Stimulated activated CD4-positive, alpha-beta T cell treated with anti-CD3 and anti-CD28 coated beads, Interleukin-12 subunit alpha, Interleukin-12 subunit beta, amount 100 ng/mL, for 24 hours (primary cell): ENCODE measurements around the gene IFITM5.
"Not testable (repeated sequence)": the region's sequence is repeated elsewhere in the genome, so short reads cannot be mapped to it uniquely, and the experiment has no call there.

ENCODE experiments used
- DNase-seq, 2 experiments: peaks; one replicate each; pipeline ENCODE4 v3.0.0-alpha.2; 2020; ENCODE audit warnings: low read depth in 2 of 2

IFITM5 gene

GRCh38 chr11:299081-299891 lies at the start of gene IFITM5:
Gene IFITM5 (minus strand): TSS chr11:299526. CDS start chr11:299490, 36 bp downstream.
- DNase-seq: no peak

DNA sequence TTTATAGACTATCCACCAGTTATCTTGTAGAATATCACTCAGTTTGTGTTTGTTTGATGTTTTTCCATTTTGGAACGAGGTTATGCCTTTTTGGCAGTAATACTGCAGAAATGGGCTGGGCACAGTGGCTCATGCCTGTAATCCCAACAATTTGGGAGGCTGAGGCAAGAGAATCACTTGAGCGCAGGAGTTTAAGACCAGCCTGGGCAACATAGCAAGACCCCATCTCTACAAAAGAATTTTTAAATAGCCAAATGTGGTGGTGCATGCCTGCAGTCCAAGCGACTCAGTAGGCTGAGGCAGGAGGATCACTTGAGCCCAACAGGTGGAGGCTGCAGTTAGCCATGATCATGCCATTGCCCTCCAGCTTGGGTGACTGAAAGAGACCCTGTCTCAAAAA lies 47.2 kb upstream of the IFITM5 start:
- DNase-seq: no peak

DNA sequence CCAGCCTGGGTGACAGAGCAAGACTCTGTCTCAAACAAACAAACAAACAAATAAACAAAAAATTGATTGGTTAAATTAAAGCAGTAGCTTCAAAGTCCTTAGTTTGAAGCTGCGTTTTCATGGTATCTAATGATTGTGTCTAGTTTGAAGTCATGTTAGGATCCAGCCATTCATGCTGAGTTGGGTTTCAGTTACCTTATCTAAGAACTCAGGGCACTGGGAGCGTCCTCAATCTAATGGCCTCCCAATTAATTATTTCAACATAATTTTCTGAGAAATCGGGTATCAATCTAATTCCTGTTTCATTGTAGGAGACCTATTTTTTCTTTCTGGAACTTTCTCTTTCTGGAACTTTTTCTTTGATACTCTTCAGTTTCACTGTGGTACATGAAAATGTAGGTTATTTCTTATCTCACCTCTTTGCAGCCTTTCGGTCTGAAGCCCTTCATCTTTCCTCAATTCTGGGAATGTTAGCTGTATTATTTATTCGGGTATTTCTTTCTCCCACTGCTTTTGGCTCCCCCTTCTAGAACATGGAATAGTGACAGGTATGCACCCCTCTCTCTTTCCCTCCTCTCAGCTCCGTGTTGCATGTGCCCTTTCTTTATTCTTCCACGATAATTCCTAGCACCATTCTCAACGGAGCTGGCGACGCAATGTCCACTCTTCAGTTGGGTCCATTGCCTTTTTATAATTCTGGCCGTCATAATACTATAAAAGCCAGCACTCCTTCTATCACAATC lies 45.7 kb upstream of the IFITM5 start:
- no peak for DNase-seq

GRCh38 chr11:342328-342727 lies 43.0 kb upstream of the IFITM5 start:
- no peak for DNase-seq

DNA sequence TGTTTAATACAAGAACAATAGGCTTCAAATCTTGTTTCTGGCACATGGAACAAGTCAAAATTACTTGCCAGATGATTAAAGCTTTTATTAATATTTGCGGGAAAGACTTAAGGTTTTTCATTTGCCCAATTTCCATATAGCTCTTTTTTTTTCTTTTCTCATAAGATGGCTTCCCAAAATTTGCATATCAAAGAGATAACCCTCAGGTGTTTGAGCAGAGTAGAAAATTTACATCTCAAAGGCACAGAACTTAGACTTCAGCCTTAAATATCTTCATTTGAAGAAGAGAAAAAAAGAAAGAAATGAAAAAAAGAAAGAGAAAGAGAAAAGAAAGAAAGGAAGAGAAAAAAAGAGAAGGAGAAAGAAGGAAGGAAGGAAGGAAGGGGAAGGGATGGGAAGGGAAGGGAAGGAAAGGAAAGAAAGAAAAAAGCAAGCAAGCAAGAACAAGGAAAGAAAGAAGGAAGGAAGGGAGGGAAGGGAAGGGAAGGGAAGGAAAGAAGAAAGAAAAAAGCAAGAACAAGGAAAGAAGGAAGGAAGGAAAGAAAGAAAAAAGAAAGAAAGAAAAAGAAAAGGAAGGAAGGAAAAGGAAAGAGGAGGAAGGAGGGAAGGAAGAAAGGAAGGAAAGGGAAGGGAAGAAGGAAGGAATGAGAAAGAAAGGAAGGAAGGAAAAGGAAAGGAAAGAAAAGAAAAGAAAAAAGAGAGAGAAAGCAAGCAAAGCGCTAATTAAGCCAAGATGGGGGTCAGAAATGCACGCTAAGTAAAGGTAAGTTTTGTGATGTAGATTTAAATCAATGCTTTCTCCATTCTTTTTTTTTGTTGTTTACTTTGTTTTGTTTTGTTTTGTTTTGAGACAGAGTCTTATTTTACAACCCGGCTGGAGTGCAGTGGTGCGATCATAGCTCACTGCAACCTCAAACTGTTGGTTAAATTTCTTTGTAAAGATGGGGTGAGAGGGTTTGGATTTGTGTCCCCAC lies 41.5 kb upstream of the IFITM5 start:
- DNase-seq: no peak

- DNase-seq: no peak
These were observed 40.6 kb upstream of the IFITM5 start for GRCh38 chr11:339963-340362.

GRCh38 chr11:337711-338110 lies 38.4 kb upstream of the IFITM5 start:
- DNase-seq: no peak

DNA sequence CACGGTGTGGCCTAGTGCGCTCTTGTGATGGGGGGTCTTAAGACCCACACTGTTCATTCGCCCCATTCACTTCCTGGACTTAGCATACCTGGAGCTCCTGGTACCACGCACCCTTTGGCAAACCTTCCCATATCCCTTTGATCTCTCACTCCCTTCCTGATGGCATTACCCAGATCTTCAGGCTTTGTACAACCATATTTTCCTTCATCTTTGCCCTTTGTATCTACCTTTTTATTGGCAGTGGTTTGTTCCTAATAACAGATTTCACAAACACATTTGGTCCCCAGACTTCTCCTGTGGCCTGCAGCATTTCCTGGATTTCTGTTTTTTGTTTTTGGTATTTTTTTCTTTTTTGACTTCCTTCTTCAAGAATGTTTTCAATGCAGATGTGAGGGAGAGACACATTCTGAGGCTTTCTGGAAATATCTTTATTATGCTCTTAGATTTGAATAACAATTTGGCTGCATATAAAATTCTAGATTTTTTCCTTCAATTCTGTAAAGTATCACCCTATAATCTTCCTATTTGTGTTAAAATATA lies 37.4 kb upstream of the IFITM5 start:
- no peak for DNase-seq

- DNase-seq: no peak
These were observed 36.7 kb upstream of the IFITM5 start for GRCh38 chr11:335779-336658.

GRCh38 chr11:334264-334994 lies 35.1 kb upstream of the IFITM5 start:
- no peak for DNase-seq

GRCh38 chr11:333616-334263 lies 34.4 kb upstream of the IFITM5 start:
- not testable (repeated sequence) for DNase-seq

- DNase-seq: no peak
These were observed 33.5 kb upstream of the IFITM5 start for GRCh38 chr11:332651-333480.

- DNase-seq: no peak
These were observed 32.2 kb upstream of the IFITM5 start for GRCh38 chr11:331358-332060.

- DNase-seq: peak in 1 of 2 experiments; percentile 21
These were observed 31.5 kb upstream of the IFITM5 start for GRCh38 chr11:330694-331357.

DNA sequence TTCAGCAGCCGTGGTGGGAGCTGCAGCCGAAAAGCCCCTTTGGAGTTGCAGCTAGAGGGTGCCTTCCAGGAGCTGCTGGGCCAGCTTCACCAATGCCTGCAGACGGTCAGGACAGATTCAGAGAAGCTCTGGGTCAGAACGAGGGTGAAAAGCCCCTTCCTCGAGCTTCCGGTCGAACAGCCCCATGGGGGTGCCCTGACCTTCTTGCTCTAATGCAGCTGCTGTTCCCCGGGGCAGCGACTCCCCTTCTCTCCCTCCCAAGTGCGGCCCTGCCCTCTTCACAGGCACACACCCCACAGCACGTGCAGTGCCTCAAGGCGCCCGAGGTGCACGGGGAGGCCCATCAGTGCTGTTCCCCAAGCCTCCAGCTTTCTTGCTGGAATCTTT lies 31.0 kb upstream of the IFITM5 start:
- DNase-seq: no peak

- no peak for DNase-seq
These were observed 30.5 kb upstream of the IFITM5 start for GRCh38 chr11:329886-330253.

DNA sequence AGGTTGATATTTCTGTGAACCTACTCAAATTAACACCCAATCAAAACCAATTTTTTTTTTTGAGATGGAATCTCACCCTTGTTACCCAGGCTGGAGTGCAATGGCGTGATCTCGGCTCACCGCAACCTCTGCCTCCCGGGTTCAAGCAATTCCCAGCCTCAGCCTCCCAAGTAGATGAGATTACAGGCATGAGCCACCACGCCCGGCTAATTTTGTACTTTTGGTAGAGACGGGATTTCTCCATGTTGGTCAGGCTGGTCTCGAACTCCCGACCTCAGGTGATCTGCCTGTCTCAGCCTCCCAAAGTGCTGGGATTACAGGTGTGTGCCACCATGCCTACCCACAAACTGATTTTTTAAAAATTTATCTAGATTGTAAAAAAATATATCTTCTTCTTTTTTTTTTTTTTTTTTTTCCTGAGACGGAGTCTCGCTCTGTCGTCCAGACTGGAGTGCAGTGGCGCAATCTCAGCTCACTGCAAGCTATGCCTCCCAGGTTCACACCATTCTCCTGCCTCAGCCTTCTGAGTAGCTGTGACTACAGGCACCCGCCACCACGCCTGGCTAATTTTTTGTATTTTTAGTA lies 29.3 kb upstream of the IFITM5 start:
- DNase-seq: not testable (repeated sequence)
